Measurements from ENCODE around the gene PSPH.

DNA sequence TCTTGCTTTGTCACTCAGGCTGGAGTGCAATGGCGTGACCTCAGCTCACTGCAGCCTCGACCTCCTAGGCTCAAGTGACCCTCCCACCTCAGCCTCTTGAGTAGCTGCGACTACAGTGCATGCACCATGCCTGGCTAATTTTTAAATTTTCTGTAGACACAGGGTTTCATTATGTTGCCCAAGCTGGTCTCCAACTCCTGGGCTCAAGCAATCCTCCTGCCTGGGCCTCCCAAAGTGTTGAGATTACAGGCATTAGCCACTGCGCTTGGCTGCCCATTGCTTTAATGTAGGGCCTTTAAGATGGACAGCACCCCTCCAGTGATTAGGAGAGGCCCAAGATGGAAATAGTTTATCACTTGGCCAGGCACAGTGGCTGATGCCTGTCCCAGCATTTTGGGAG, 47.5 kb downstream of the PSPH start:
- TF ChIP-seq, protein P1, sequence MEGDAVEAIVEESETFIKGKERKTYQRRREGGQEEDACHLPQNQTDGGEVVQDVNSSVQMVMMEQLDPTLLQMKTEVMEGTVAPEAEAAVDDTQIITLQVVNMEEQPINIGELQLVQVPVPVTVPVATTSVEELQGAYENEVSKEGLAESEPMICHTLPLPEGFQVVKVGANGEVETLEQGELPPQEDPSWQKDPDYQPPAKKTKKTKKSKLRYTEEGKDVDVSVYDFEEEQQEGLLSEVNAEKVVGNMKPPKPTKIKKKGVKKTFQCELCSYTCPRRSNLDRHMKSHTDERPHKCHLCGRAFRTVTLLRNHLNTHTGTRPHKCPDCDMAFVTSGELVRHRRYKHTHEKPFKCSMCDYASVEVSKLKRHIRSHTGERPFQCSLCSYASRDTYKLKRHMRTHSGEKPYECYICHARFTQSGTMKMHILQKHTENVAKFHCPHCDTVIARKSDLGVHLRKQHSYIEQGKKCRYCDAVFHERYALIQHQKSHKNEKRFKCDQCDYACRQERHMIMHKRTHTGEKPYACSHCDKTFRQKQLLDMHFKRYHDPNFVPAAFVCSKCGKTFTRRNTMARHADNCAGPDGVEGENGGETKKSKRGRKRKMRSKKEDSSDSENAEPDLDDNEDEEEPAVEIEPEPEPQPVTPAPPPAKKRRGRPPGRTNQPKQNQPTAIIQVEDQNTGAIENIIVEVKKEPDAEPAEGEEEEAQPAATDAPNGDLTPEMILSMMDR (IDR thresholded peaks at IDR 0.05), result no peak
- no peak for TF ChIP-seq POLR2AphosphoS5 (IDR thresholded peaks at IDR 0.05; ENCODE audit: low read depth, low read length)
- no peak for TF ChIP-seq REST (IDR thresholded peaks at IDR 0.05; ENCODE audit: low read depth, low read length)
- TF ChIP-seq MEF2A (IDR thresholded peaks at IDR 0.05; ENCODE audit: borderline replicate concordance, low read depth), result no peak
- no peak for TF ChIP-seq EP300 (IDR thresholded peaks at IDR 0.05; ENCODE audit: borderline replicate concordance in 1 of 2, low read depth in 1 of 2, low read length in 1 of 2)
- no peak for TF ChIP-seq TEAD4 (IDR thresholded peaks at IDR 0.05; ENCODE audit: borderline replicate concordance, insufficient read depth)
- TF ChIP-seq USF2 (IDR thresholded peaks at IDR 0.05; ENCODE audit: borderline replicate concordance, low read depth, low read length), result no peak
- TF ChIP-seq, protein P2, sequence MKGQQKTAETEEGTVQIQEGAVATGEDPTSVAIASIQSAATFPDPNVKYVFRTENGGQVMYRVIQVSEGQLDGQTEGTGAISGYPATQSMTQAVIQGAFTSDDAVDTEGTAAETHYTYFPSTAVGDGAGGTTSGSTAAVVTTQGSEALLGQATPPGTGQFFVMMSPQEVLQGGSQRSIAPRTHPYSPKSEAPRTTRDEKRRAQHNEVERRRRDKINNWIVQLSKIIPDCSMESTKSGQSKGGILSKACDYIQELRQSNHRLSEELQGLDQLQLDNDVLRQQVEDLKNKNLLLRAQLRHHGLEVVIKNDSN (IDR thresholded peaks at IDR 0.05; ENCODE audit: borderline replicate concordance, low read depth), result no peak
- TF ChIP-seq RAD21 (IDR thresholded peaks at IDR 0.05; ENCODE audit: low read length), result no peak
- no peak for TF ChIP-seq JUND (IDR thresholded peaks at IDR 0.05)
- TF ChIP-seq CHD2 (IDR thresholded peaks at IDR 0.05; ENCODE audit: low read length, partially characterized antibody), result no peak
- no peak for TF ChIP-seq GABPA (IDR thresholded peaks at IDR 0.05; ENCODE audit: low read depth)
- no peak for TF ChIP-seq GATA2 (CRISPR knock-in tag; IDR thresholded peaks at IDR 0.05)
- no peak for TF ChIP-seq EZH2phosphoT487 (IDR thresholded peaks at IDR 0.05; ENCODE audit: borderline replicate concordance, low read depth)
